Measurements from ENCODE around the gene ADAMTS6. TPM values are rescaled to one million over a fixed set of nuclear protein-coding genes. Genes with fewer than 3 reads are reported as not detected.
"Not testable (repeated sequence)": the region's sequence is repeated elsewhere in the genome, so short reads cannot be mapped to it uniquely, and the experiment has no call there.

Gene ADAMTS6
- total RNA-seq (3.2 TPM), polyA plus RNA-seq (ENCODE audit: insufficient read depth in 1 of 8, insufficient read length in 8 of 8, low replicate concordance in 1 of 8) (1 to 10 TPM in 5 of 8 donors, under 1 TPM in 3; 0.80 to 2.3 (median 1.3) TPM)
- long read RNA-seq, donor 1 = 0 reads
- long read RNA-seq, donor 2 = 0 reads
- long read RNA-seq, donor 3 = 0 reads
- long read RNA-seq, donor 4 = 0 reads
- long read RNA-seq, donor 5 = 0 reads
- long read RNA-seq, donor 6 = 0 reads
- long read RNA-seq, donor 7 = 0 reads
- long read RNA-seq, donor 8 = 0 reads
- long read RNA-seq, donor 9 = 0 reads
- long read RNA-seq, donor 10 = 0 reads
- long read RNA-seq, donor 11 = 0 reads

- peak; percentile 99 for DNase-seq
- H3K4me1 ChIP-seq (ENCODE audit: control insufficient read depth, insufficient read depth, low read length) = peaks cover 6% of the 10 kb centered on the region
- 2% methylated on average over 6 of the region's 12 CpGs for WGBS (ENCODE audit: insufficient coverage)
- peak within 1 kb of the TSS; percentile 99 for H3K27ac ChIP-seq (ENCODE audit: low read length)
- H3K9me3 ChIP-seq (replicated peaks; ENCODE audit: control insufficient read depth, low read depth, low read length) = no peaks in the 10 kb centered on the region
- H3K36me3 ChIP-seq (ENCODE audit: control insufficient read depth, insufficient read depth, low read length) = no peaks in the 10 kb centered on the region
- H3K27me3 ChIP-seq (ENCODE audit: control insufficient read depth, insufficient read depth, low read length) = no peaks in the 10 kb centered on the region
- peak within 1 kb of the TSS; percentile 65 for H3K4me3 ChIP-seq (ENCODE audit: low read length)
These were observed at the start of gene ADAMTS6 for GRCh38 chr5:65481635-65482295. TSS of gene ADAMTS6 (minus strand) at chr5:65481920. CDS start at chr5:65473673, 8,247 bp downstream.

GRCh38 chr5:65530904-65531303 lies 49.2 kb upstream of the ADAMTS6 start:
- H3K36me3 ChIP-seq (ENCODE audit: control insufficient read depth, insufficient read depth, low read length) = no peaks in the 10 kb centered on the region
- WGBS (ENCODE audit: insufficient coverage) = no CpG with 5 or more reads among the region's 1 CpG
- no peak overlapping the region for H3K27ac ChIP-seq (ENCODE audit: low read length)
- no peaks in the 10 kb centered on the region for H3K4me1 ChIP-seq (ENCODE audit: control insufficient read depth, insufficient read depth, low read length)
- H3K4me3 ChIP-seq (ENCODE audit: low read length) = no peak overlapping the region
- DNase-seq = no peak
- no peaks in the 10 kb centered on the region for H3K27me3 ChIP-seq (ENCODE audit: control insufficient read depth, insufficient read depth, low read length)
- no peaks in the 10 kb centered on the region for H3K9me3 ChIP-seq (replicated peaks; ENCODE audit: control insufficient read depth, low read depth, low read length)

GRCh38 chr5:65525726-65526125 lies 44.0 kb upstream of the ADAMTS6 start:
- H3K36me3 ChIP-seq (ENCODE audit: control insufficient read depth, insufficient read depth, low read length) = no peaks in the 10 kb centered on the region
- no peaks in the 10 kb centered on the region for H3K27me3 ChIP-seq (ENCODE audit: control insufficient read depth, insufficient read depth, low read length)
- WGBS (ENCODE audit: insufficient coverage) = 100% methylated on average over 1 of the region's 3 CpGs
- no peaks in the 10 kb centered on the region for H3K4me1 ChIP-seq (ENCODE audit: control insufficient read depth, insufficient read depth, low read length)
- H3K4me3 ChIP-seq (ENCODE audit: low read length) = no peak overlapping the region
- no peak overlapping the region for H3K27ac ChIP-seq (ENCODE audit: low read length)
- H3K9me3 ChIP-seq (replicated peaks; ENCODE audit: control insufficient read depth, low read depth, low read length) = no peaks in the 10 kb centered on the region
- no peak for DNase-seq

GRCh38 chr5:65512170-65512937 lies 30.6 kb upstream of the ADAMTS6 start:
- H3K9me3 ChIP-seq (replicated peaks; ENCODE audit: control insufficient read depth, low read depth, low read length) = no peaks in the 10 kb centered on the region
- WGBS (ENCODE audit: insufficient coverage) = no CpG with 5 or more reads among the region's 6 CpGs
- no peak overlapping the region for H3K4me3 ChIP-seq (ENCODE audit: low read length)
- no peaks in the 10 kb centered on the region for H3K4me1 ChIP-seq (ENCODE audit: control insufficient read depth, insufficient read depth, low read length)
- no peaks in the 10 kb centered on the region for H3K36me3 ChIP-seq (ENCODE audit: control insufficient read depth, insufficient read depth, low read length)
- no peak for DNase-seq
- H3K27ac ChIP-seq (ENCODE audit: low read length) = no peak overlapping the region
- H3K27me3 ChIP-seq (ENCODE audit: control insufficient read depth, insufficient read depth, low read length) = no peaks in the 10 kb centered on the region

- no peaks in the 10 kb centered on the region for H3K36me3 ChIP-seq (ENCODE audit: control insufficient read depth, insufficient read depth, low read length)
- no peak for DNase-seq
- H3K4me3 ChIP-seq (ENCODE audit: low read length) = no peak overlapping the region
- no CpG with 5 or more reads among the region's 2 CpGs for WGBS (ENCODE audit: insufficient coverage)
- no peaks in the 10 kb centered on the region for H3K27me3 ChIP-seq (ENCODE audit: control insufficient read depth, insufficient read depth, low read length)
- no peak overlapping the region for H3K27ac ChIP-seq (ENCODE audit: low read length)
- H3K4me1 ChIP-seq (ENCODE audit: control insufficient read depth, insufficient read depth, low read length) = no peaks in the 10 kb centered on the region
- no peaks in the 10 kb centered on the region for H3K9me3 ChIP-seq (replicated peaks; ENCODE audit: control insufficient read depth, low read depth, low read length)
These were observed 27.3 kb upstream of the ADAMTS6 start for GRCh38 chr5:65508978-65509377.

- Histone ChIP-seq H3K9me3 (replicated peaks; ENCODE audit: control insufficient read depth, low read depth, low read length) (no peaks in the 10 kb centered on the region), H3K36me3 (ENCODE audit: control insufficient read depth, insufficient read depth, low read length) (no peaks in the 10 kb centered on the region), H3K27me3 (ENCODE audit: control insufficient read depth, insufficient read depth, low read length) (no peaks in the 10 kb centered on the region), H3K4me3 (ENCODE audit: low read length) (no peak overlapping the region), H3K27ac (ENCODE audit: low read length) (no peak overlapping the region), H3K4me1 (ENCODE audit: control insufficient read depth, insufficient read depth, low read length) (no peaks in the 10 kb centered on the region)
- no peak for DNase-seq
- 60% methylated on average over 1 of the region's 3 CpGs for WGBS (ENCODE audit: insufficient coverage)
These were observed 25.2 kb upstream of the ADAMTS6 start for GRCh38 chr5:65506961-65507360.

- Histone ChIP-seq H3K27me3 (ENCODE audit: control insufficient read depth, insufficient read depth, low read length) (no peaks in the 10 kb centered on the region), H3K27ac (ENCODE audit: low read length) (no peak overlapping the region), H3K9me3 (replicated peaks; ENCODE audit: control insufficient read depth, low read depth, low read length) (no peaks in the 10 kb centered on the region), H3K4me3 (ENCODE audit: low read length) (no peak overlapping the region), H3K36me3 (ENCODE audit: control insufficient read depth, insufficient read depth, low read length) (no peaks in the 10 kb centered on the region), H3K4me1 (ENCODE audit: control insufficient read depth, insufficient read depth, low read length) (no peaks in the 10 kb centered on the region)
- no peak for DNase-seq
- WGBS (ENCODE audit: insufficient coverage) = 81% methylated on average over 3 of the region's 4 CpGs
These were observed 7.4 kb upstream of the ADAMTS6 start for GRCh38 chr5:65489119-65489518.

GRCh38 chr5:65488038-65488687 lies 6.4 kb upstream of the ADAMTS6 start:
- not testable (repeated sequence) for H3K27ac ChIP-seq (ENCODE audit: low read length); H3K4me3 ChIP-seq (ENCODE audit: low read length); DNase-seq; H3K27me3 ChIP-seq (ENCODE audit: control insufficient read depth, insufficient read depth, low read length); H3K36me3 ChIP-seq (ENCODE audit: control insufficient read depth, insufficient read depth, low read length); H3K9me3 ChIP-seq (replicated peaks; ENCODE audit: control insufficient read depth, low read depth, low read length); H3K4me1 ChIP-seq (ENCODE audit: control insufficient read depth, insufficient read depth, low read length)
- WGBS (ENCODE audit: insufficient coverage) = 83% methylated on average over 2 of the region's 7 CpGs

- H3K27me3 ChIP-seq (ENCODE audit: control insufficient read depth, insufficient read depth, low read length); H3K27ac ChIP-seq (ENCODE audit: low read length); H3K4me1 ChIP-seq (ENCODE audit: control insufficient read depth, insufficient read depth, low read length); H3K4me3 ChIP-seq (ENCODE audit: low read length); H3K36me3 ChIP-seq (ENCODE audit: control insufficient read depth, insufficient read depth, low read length); H3K9me3 ChIP-seq (replicated peaks; ENCODE audit: control insufficient read depth, low read depth, low read length); DNase-seq: not testable (repeated sequence)
- WGBS (ENCODE audit: insufficient coverage) = 100% methylated on average over 1 of the region's 2 CpGs
These were observed 5.1 kb upstream of the ADAMTS6 start for GRCh38 chr5:65486803-65487202.

- H3K4me3 ChIP-seq (ENCODE audit: low read length) = no peak overlapping the region
- H3K27me3 ChIP-seq (ENCODE audit: control insufficient read depth, insufficient read depth, low read length) = no peaks in the 10 kb centered on the region
- no peak overlapping the region for H3K27ac ChIP-seq (ENCODE audit: low read length)
- peaks cover 6% of the 10 kb centered on the region for H3K4me1 ChIP-seq (ENCODE audit: control insufficient read depth, insufficient read depth, low read length)
- WGBS (ENCODE audit: insufficient coverage) = 96% methylated on average over 28 of the region's 28 CpGs
- H3K9me3 ChIP-seq (replicated peaks; ENCODE audit: control insufficient read depth, low read depth, low read length) = no peaks in the 10 kb centered on the region
- no peak for DNase-seq
- H3K36me3 ChIP-seq (ENCODE audit: control insufficient read depth, insufficient read depth, low read length) = no peaks in the 10 kb centered on the region
These were observed 3.7 kb upstream of the ADAMTS6 start for GRCh38 chr5:65485405-65485804.

Measured in muscle of leg (tissue), 16 donors.